ENCODE measurements around the gene NTNG2. TPM values are rescaled to one million over a fixed set of nuclear protein-coding genes. Genes with fewer than 3 reads are reported as not detected.

The NTNG2 gene
- total and polyA plus RNA-seq, 2 donors (not counting 1 experiment from before 2014, with no cell fraction given): 1.3 to 2.1 TPM

- Histone ChIP-seq H2AFZ (ENCODE audit: low read length) (no peak overlapping the region), H3K36me3 (ENCODE audit: control insufficient read depth, insufficient read depth, low read length) (no peaks in the 10 kb centered on the region), H3K27ac (ENCODE audit: insufficient read depth, low read length) (no peak overlapping the region), H3K4me1 (ENCODE audit: control insufficient read depth, extremely low read depth, insufficient read depth, low read length) (no peaks in the 10 kb centered on the region), H3K9me3 (ENCODE audit: control insufficient read depth, insufficient read depth, low read depth, low read length) (no peaks in the 10 kb centered on the region), H3K4me2 (ENCODE audit: extremely low read depth, insufficient read depth, low read length) (no peak overlapping the region), H4K20me1 (ENCODE audit: control insufficient read depth, extremely low read depth, insufficient read depth, low read length) (no peaks in the 10 kb centered on the region), H3K9ac (ENCODE audit: insufficient read depth, low read length) (no peak overlapping the region), H3K4me3 (replicated peaks in 1 of 4; ENCODE audit: control extremely low read depth in 1 of 4, insufficient read depth in 1 of 4, low read depth in 3 of 4, low read length in 4 of 4) (no peak overlapping the region), H3K79me2 (ENCODE audit: control insufficient read depth, insufficient read depth, low read length) (no peaks in the 10 kb centered on the region), H3K27me3 (ENCODE audit: control insufficient read depth, insufficient read depth, low read length) (peaks cover 18% of the 10 kb centered on the region)
- no peak for DNase-seq (ENCODE audit: low read depth in 2 of 2)
- no peak for TF ChIP-seq EZH2 (IDR thresholded peaks at IDR 0.05; ENCODE audit: low read length, missing control alignments)
- TF ChIP-seq, protein P1, sequence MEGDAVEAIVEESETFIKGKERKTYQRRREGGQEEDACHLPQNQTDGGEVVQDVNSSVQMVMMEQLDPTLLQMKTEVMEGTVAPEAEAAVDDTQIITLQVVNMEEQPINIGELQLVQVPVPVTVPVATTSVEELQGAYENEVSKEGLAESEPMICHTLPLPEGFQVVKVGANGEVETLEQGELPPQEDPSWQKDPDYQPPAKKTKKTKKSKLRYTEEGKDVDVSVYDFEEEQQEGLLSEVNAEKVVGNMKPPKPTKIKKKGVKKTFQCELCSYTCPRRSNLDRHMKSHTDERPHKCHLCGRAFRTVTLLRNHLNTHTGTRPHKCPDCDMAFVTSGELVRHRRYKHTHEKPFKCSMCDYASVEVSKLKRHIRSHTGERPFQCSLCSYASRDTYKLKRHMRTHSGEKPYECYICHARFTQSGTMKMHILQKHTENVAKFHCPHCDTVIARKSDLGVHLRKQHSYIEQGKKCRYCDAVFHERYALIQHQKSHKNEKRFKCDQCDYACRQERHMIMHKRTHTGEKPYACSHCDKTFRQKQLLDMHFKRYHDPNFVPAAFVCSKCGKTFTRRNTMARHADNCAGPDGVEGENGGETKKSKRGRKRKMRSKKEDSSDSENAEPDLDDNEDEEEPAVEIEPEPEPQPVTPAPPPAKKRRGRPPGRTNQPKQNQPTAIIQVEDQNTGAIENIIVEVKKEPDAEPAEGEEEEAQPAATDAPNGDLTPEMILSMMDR (conservative IDR thresholded peaks at IDR 0.05 in 1 of 2, IDR thresholded peaks at IDR 0.05 in 1 of 2; ENCODE audit: low read depth in 1 of 2, low read length in 2 of 2): no peak
These were observed 26.4 kb upstream of the NTNG2 start for GRCh38 chr9:132135456-132135855.

- Histone ChIP-seq H3K27ac (ENCODE audit: insufficient read depth, low read length) (no peak overlapping the region), H4K20me1 (ENCODE audit: control insufficient read depth, extremely low read depth, insufficient read depth, low read length) (no peaks in the 10 kb centered on the region), H3K79me2 (ENCODE audit: control insufficient read depth, insufficient read depth, low read length) (no peaks in the 10 kb centered on the region), H3K4me3 (replicated peaks in 1 of 4; ENCODE audit: control extremely low read depth in 1 of 4, insufficient read depth in 1 of 4, low read depth in 3 of 4, low read length in 4 of 4) (no peak overlapping the region), H3K9me3 (ENCODE audit: control insufficient read depth, insufficient read depth, low read depth, low read length) (no peaks in the 10 kb centered on the region), H3K4me2 (ENCODE audit: extremely low read depth, insufficient read depth, low read length) (no peak overlapping the region), H2AFZ (ENCODE audit: low read length) (no peak overlapping the region), H3K9ac (ENCODE audit: insufficient read depth, low read length) (no peak overlapping the region), H3K4me1 (ENCODE audit: control insufficient read depth, extremely low read depth, insufficient read depth, low read length) (no peaks in the 10 kb centered on the region), H3K27me3 (ENCODE audit: control insufficient read depth, insufficient read depth, low read length) (peaks cover 17% of the 10 kb centered on the region), H3K36me3 (ENCODE audit: control insufficient read depth, insufficient read depth, low read length) (no peaks in the 10 kb centered on the region)
- DNase-seq (ENCODE audit: low read depth in 2 of 2): no peak
- TF ChIP-seq, protein P1 (conservative IDR thresholded peaks at IDR 0.05 in 1 of 2, IDR thresholded peaks at IDR 0.05 in 1 of 2; ENCODE audit: low read depth in 1 of 2, low read length in 2 of 2): no peak
- no peak for TF ChIP-seq EZH2 (IDR thresholded peaks at IDR 0.05; ENCODE audit: low read length, missing control alignments)
These were observed 25.6 kb upstream of the NTNG2 start for GRCh38 chr9:132136151-132136780.

GRCh38 chr9:132141344-132141947 lies 20.4 kb upstream of the NTNG2 start:
- H2AFZ ChIP-seq (ENCODE audit: low read length): no peak overlapping the region
- H3K4me1 ChIP-seq (ENCODE audit: control insufficient read depth, extremely low read depth, insufficient read depth, low read length): no peaks in the 10 kb centered on the region
- H3K27me3 ChIP-seq (ENCODE audit: control insufficient read depth, insufficient read depth, low read length): peaks cover 28% of the 10 kb centered on the region
- peak overlapping the region; percentile 32 for H3K4me2 ChIP-seq (ENCODE audit: extremely low read depth, insufficient read depth, low read length)
- DNase-seq (ENCODE audit: low read depth in 2 of 2): peak; percentile 11 to 25
- no peaks in the 10 kb centered on the region for H3K79me2 ChIP-seq (ENCODE audit: control insufficient read depth, insufficient read depth, low read length)
- TF ChIP-seq EZH2 (IDR thresholded peaks at IDR 0.05; ENCODE audit: low read length, missing control alignments): no peak
- TF ChIP-seq, protein P1 (conservative IDR thresholded peaks at IDR 0.05 in 1 of 2, IDR thresholded peaks at IDR 0.05 in 1 of 2; ENCODE audit: low read depth in 1 of 2, low read length in 2 of 2): no peak
- peak overlapping the region in 2 of 4 experiments; percentile 10 to 22 for H3K4me3 ChIP-seq (replicated peaks in 1 of 4; ENCODE audit: control extremely low read depth in 1 of 4, insufficient read depth in 1 of 4, low read depth in 3 of 4, low read length in 4 of 4)
- H3K9me3 ChIP-seq (ENCODE audit: control insufficient read depth, insufficient read depth, low read depth, low read length): no peaks in the 10 kb centered on the region
- no peak overlapping the region for H3K27ac ChIP-seq (ENCODE audit: insufficient read depth, low read length)
- H4K20me1 ChIP-seq (ENCODE audit: control insufficient read depth, extremely low read depth, insufficient read depth, low read length): no peaks in the 10 kb centered on the region
- H3K9ac ChIP-seq (ENCODE audit: insufficient read depth, low read length): no peak overlapping the region
- H3K36me3 ChIP-seq (ENCODE audit: control insufficient read depth, insufficient read depth, low read length): no peaks in the 10 kb centered on the region
